ENCODE results near the gene SNAP23. TPM values are rescaled to one million over a fixed set of nuclear protein-coding genes. Genes with fewer than 3 reads are reported as not detected.

Gene SNAP23
- total RNA-seq, 1 donor from 2014 or later = 54.8 TPM

DNA sequence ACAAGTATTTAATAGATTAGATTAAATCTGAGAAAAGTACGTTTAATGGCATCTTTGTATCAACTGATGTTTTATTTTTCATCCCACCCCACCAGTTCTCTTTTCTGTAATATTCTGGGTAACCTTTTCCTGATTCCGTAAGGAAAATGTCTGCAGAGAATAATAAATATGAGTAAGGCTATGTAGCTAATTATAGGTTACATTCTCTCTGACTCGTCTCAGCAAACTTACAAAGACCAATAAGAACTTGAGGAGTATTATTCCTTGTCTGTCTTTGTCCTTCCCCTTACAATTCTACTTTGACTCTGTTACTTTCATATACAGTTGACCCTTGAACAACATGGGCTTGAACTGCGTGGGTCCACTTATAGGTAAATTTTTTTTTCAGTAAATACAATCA lies 12.1 kb downstream of the SNAP23 start:
- TF ChIP-seq, protein P1, sequence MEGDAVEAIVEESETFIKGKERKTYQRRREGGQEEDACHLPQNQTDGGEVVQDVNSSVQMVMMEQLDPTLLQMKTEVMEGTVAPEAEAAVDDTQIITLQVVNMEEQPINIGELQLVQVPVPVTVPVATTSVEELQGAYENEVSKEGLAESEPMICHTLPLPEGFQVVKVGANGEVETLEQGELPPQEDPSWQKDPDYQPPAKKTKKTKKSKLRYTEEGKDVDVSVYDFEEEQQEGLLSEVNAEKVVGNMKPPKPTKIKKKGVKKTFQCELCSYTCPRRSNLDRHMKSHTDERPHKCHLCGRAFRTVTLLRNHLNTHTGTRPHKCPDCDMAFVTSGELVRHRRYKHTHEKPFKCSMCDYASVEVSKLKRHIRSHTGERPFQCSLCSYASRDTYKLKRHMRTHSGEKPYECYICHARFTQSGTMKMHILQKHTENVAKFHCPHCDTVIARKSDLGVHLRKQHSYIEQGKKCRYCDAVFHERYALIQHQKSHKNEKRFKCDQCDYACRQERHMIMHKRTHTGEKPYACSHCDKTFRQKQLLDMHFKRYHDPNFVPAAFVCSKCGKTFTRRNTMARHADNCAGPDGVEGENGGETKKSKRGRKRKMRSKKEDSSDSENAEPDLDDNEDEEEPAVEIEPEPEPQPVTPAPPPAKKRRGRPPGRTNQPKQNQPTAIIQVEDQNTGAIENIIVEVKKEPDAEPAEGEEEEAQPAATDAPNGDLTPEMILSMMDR (conservative IDR thresholded peaks at IDR 0.05) = no peak
- no peaks in the 10 kb centered on the region for H3K27me3 Mint-ChIP-seq (ENCODE audit: low read depth)
- no peak for DNase-seq (ENCODE audit: low read depth, low spot score)
- no peaks in the 10 kb centered on the region for H3K4me1 Mint-ChIP-seq
- no peaks in the 10 kb centered on the region for H3K9me3 Mint-ChIP-seq
- H3K36me3 Mint-ChIP-seq (ENCODE audit: low read depth) = no peaks in the 10 kb centered on the region
- no peak overlapping the region for H3K27ac Mint-ChIP-seq (ENCODE audit: unreplicated experiment)
- no peak overlapping the region for H3K4me3 Mint-ChIP-seq

DNA sequence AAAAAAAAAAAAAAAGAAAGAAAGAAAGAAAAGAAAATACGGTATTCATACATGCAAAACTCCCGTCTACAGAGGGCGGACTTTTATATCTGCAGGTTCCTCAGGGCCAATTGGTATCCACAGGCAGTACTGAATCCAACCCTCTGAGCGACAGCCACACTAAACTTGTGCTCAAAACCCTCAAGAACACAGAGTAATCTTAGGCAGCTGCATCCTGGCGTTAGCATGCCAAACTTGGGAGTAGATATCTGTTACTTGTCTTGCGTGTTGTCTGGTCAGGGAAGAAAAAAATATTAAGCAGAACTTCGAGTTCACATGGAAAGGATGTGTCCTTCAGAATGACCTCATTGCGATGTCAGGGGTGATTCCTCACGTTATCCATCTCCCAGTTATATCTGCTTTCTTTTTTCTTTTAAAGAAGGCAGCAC lies 12.8 kb downstream of the SNAP23 start:
- H3K27ac Mint-ChIP-seq (ENCODE audit: unreplicated experiment) = no peak overlapping the region
- no peaks in the 10 kb centered on the region for H3K36me3 Mint-ChIP-seq (ENCODE audit: low read depth)
- TF ChIP-seq, protein P1 (conservative IDR thresholded peaks at IDR 0.05) = no peak
- no peak overlapping the region for H3K4me3 Mint-ChIP-seq
- DNase-seq (ENCODE audit: low read depth, low spot score) = no peak
- no peaks in the 10 kb centered on the region for H3K9me3 Mint-ChIP-seq
- H3K27me3 Mint-ChIP-seq (ENCODE audit: low read depth) = no peaks in the 10 kb centered on the region
- no peaks in the 10 kb centered on the region for H3K4me1 Mint-ChIP-seq

DNA sequence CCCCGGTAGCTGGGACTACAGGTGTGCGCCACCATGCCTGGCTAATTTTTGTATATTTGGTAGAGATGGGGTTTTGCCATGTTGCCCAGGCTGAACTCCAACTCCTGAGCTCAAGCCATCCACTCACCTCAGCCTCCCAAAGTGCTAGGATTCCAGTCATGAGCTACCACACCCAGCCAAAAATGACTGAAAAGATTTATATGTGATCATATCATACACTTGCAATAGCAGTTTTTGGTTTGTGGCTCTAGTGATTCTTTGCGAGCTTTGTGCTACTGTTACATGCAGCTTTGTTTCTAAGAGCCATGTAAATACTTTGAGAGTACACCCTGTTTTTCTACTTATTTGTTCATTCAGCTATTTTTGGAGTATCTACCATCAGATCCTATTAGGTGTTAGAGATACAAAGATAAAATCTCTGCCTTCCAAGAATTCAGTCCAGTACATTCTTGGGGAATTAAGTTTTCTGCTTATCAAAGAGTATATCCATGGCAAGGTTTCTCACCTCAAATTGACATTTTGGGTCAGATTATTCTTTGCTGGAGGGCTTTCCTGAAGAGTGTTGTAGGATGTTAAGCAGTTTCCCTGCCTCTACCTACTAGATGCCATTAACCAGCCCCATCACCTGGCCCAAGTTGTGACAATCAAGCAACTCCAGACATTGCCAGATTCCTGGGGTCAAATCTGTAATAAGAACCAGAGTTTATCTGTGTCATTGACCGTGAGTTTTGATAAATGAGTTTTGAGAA lies 15.0 kb downstream of the SNAP23 start:
- TF ChIP-seq, protein P1 (conservative IDR thresholded peaks at IDR 0.05) = no peak
- Mint-ChIP-seq H3K4me1 (no peaks in the 10 kb centered on the region), H3K27me3 (ENCODE audit: low read depth) (no peaks in the 10 kb centered on the region), H3K4me3 (no peak overlapping the region), H3K36me3 (ENCODE audit: low read depth) (peaks cover 8% of the 10 kb centered on the region), H3K9me3 (no peaks in the 10 kb centered on the region), H3K27ac (ENCODE audit: unreplicated experiment) (no peak overlapping the region)
- no peak for DNase-seq (ENCODE audit: low read depth, low spot score)

DNA sequence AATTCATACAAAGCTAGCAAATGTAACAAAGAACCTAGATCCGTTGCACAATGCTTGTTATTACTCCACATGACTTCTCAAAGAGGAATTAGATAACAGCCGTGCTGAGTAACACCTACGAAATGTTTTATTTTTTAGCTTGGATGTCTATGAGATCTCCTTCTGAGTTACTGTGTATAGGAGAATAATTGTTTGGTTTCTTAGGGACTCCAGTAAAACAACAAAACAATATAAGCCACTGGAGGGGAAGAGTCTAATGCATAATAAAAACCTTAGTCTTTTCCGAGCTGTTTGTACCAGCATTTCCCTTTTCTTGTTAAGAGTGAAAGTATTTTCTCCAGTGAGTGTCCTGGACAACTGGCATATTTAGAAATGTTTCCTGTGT lies 15.6 kb downstream of the SNAP23 start:
- Mint-ChIP-seq H3K4me1 (no peaks in the 10 kb centered on the region), H3K27me3 (ENCODE audit: low read depth) (no peaks in the 10 kb centered on the region), H3K4me3 (no peak overlapping the region), H3K9me3 (no peaks in the 10 kb centered on the region), H3K27ac (ENCODE audit: unreplicated experiment) (no peak overlapping the region), H3K36me3 (ENCODE audit: low read depth) (peaks cover 13% of the 10 kb centered on the region)
- no peak for DNase-seq (ENCODE audit: low read depth, low spot score)
- TF ChIP-seq, protein P1 (conservative IDR thresholded peaks at IDR 0.05) = no peak

DNA sequence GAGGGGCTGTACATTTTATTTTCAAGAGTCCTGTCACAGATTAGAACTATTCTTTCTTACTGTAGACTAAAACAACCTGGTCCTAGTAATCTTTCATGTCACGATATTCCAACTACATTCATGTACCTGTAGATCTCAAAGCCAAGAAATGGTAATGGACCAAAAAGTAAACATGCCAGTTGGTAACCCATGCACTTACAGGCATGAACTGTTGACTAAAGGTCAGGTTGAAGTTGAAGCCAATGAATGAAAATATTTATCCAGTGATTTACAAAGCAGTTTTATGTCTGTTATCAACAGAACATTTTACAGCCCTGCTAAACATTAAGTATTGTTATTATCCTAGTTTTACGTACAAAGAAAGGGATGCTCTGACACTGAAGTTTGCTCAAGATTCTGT lies 27.9 kb downstream of the SNAP23 start:
- Mint-ChIP-seq H3K9me3 (no peaks in the 10 kb centered on the region), H3K4me1 (no peaks in the 10 kb centered on the region), H3K27ac (ENCODE audit: unreplicated experiment) (no peak overlapping the region), H3K27me3 (ENCODE audit: low read depth) (no peaks in the 10 kb centered on the region), H3K36me3 (ENCODE audit: low read depth) (peaks cover 11% of the 10 kb centered on the region), H3K4me3 (no peak overlapping the region)
- TF ChIP-seq, protein P1 (conservative IDR thresholded peaks at IDR 0.05) = no peak
- no peak for DNase-seq (ENCODE audit: low read depth, low spot score)
